Suppressor macrophage treated with lipopolysaccharide for 4 hours (primary cell): ENCODE measurements around the gene CPXM1.
"Not testable (repeated sequence)": the region's sequence is repeated elsewhere in the genome, so short reads cannot be mapped to it uniquely, and the experiment has no call there.

Source experiments
- DNase-seq: peaks from one replicate; pipeline ENCODE4 v3.0.0-alpha.2; 2020

CPXM1 gene

DNA sequence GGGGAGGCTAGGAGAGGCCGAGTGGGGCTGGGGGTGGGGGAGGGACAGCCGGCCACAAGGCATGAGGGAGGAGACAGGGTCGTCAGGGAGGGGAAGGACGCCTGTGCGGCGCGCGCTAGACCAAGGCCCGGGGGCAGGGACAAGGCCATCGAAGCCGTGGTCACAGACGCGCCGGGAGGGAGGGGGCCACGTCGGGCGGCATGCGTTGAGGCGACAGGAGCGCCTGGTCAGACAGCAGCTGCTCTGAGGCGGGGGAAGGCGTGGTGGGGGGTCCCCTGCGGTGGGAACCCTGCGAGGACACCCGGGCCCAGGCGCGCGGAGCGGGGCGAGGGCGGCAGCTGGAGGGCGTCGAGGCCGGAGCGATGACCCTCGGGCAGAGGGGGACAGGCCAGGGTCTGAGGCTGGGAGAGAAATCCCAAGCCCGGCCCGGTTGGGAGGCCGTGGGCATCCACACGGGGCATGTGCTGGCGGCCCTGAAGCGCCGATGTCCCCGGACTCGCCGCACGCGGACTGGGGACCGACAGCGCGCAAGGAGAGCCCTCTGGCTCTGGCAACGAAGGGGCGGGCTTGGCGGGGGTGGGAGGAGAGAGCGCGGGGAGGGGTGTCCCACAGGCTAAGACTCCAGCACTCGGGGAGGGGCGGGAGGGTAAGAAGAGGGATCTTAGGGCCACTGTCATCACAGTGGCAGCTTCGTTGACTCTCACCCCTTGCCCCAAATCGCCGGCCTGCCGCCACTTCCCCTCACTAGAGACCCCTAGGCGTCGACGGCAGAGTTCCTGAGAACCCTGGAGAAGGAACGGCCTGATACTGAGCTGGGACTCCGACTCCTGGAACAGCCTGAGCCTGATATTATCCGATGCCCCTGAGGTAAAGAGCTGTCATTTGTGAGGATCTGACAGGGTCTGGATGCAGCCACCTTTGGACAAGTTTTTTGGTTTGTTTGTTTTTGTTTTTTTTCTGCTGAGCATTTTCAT, 20.8 kb upstream of the CPXM1 start:
- DNase-seq = no peak

DNA sequence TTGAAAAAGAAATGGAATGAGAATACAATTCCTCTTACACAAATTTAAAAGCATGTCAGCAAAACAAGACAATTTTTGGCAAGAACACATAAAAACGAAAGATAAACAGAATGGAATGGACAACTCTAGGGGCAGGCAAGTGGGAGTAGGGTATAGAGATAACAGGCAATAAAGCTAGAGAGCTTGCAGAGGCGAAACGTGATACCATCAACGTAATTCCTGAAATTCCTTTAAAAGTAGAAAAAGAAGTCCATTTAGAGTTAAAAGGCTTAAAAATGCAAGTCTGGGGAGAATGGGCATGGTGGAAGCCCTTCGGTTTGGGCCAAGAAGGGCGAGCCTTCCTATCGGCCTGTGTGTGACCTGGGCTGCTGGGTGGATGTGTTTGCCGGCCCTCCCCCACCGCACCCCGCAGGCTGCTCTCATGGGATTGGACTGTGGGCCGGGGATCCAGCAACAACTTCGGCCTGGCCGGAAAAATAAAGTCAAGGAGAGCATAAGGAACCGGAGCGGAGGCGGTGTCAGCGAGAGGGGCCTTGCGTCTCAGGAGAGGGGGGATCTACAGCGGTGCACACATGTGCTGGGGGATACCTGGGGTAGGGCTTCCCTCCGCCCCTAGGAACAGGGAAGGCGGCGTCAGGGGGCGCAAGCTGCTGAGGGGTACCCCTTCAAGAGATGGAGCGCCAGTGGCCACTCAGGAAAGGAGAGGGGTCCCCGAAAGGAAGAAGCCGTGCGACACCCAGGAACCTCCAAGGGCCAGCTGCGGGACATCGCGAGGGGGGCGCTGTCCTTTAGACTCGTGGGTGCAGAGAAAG, 19.9 kb upstream of the CPXM1 start:
- no peak for DNase-seq

DNA sequence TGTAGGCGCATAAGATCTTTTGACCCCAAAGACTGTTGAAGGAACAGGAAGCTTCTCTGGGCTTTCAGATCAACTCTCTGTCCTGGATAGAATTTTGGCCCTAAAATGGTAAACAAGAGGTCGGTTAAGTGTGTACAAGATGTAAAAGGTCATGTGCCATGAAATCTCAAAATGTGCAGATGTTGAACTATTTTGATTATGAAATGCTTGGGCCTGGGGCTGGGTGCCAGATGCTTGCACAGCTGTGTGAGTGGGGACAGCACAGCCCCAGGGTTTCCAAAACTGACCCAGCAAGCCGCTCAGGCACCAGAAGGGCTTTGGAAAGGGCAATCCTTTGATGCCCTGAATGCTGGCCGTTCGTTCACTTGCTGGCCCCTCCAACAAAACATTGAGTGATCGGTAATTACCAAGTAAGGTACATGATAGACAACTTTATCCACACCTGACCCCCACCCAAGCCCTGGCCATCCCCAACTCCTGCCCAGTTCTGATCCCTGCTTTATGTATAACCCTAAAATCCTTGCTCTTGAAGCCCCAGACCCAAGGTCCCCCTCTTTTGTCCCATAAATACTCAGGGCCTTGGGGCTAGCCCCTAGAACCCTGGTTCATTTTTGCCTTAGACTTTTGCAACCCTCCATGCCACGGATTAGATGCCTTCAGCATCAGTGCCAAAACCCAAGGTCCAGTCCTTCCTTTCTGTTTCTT, 17.6 kb upstream of the CPXM1 start:
- DNase-seq = no peak

GRCh38 chr20:2817341-2817726, 16.9 kb upstream of the CPXM1 start:
- DNase-seq = no peak

DNA sequence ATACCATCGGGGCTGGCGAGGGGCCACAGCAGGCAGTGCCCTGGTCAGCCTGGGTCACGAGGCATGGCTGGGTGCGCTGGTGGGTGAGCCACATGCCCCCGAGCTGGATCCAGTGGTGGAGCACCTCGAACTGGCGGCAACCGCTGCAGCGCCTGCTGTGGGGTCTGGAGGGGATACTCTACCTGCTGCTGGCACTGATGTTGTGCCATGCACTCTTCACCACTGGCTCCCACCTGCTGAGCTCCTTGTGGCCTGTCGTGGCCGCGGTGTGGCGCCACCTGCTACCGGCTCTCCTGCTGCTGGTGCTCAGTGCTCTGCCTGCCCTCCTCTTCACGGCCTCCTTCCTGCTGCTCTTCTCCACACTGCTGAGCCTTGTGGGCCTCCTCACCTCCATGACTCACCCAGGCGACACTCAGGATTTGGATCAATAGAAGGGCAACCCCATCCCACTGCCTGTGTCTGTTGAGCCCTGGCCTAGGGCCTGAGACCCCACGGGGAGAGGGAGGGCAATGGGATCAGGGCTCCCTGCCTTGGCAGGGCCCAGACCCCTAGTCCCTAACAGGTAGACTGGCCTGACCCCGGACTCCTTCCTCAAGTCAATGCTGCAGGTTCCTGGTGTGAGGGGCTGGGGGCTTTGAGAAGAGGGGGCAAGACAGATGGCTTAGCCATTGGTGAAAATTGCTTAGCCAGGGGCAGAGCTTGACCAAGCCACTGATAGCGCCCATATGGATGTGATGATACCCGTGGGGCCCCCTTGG, 16.3 kb upstream of the CPXM1 start:
- DNase-seq = no peak

GRCh38 chr20:2816030-2816582, 15.7 kb upstream of the CPXM1 start, which contains the start of gene TMEM239:
Gene TMEM239 (plus strand): TSS chr20:2816364. CDS start chr20:2816555, 191 bp downstream.
- DNase-seq = no peak

DNA sequence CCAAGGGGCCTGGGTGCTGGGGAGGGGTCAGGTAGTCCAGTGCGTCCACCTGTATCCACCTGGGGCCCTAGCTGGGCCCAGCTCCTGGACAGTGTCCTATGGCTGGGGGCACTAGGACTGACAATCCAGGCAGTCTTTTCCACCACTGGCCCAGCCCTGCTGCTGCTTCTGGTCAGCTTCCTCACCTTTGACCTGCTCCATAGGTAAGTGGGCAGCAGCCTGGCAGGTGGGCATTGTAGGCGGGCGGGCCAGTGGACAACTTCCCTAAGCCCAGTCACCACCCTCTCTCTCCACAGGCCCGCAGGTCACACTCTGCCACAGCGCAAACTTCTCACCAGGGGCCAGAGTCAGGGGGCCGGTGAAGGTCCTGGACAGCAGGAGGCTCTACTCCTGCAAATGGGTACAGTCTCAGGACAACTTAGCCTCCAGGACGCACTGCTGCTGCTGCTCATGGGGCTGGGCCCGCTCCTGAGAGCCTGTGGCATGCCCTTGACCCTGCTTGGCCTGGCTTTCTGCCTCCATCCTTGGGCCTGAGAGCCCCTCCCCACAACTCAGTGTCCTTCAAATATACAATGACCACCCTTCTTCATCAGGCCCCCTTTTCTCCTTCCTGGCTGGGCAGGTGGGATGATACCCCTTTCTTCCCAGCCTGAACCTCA, 14.9 kb upstream of the CPXM1 start:
- no peak for DNase-seq

DNA sequence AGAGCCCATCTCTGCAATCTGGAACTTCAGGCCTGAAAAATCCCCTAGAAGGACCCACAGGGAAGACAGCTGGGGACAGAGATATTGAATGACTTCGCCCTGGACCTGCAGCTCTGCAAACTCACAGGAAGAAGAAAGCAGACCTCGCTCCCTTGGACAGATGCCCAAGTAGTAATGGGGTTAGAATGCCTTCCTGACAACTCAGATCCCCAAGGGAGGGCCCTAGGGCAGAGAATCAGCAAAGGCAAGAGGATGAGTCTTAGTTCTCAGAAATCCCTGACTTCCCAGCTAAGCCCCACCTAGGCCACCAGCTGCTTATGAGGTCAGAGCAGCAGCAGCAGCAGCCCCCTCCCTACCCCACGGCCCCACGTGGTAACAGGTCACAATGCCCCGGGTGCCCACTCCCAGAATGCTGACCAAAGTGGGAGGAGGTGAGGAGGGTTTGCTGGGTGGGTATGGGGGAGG, 14.2 kb upstream of the CPXM1 start, which contains the start of gene C20orf141:
TSS of gene C20orf141 (plus strand) at position 401 of the 465 bp plus-strand sequence. CDS start 198 bp downstream, outside the sequence.
- peak; percentile 27 for DNase-seq

- DNase-seq = no peak
Observed at GRCh38 chr20:2814076-2814475, 13.6 kb upstream of the CPXM1 start.

DNA sequence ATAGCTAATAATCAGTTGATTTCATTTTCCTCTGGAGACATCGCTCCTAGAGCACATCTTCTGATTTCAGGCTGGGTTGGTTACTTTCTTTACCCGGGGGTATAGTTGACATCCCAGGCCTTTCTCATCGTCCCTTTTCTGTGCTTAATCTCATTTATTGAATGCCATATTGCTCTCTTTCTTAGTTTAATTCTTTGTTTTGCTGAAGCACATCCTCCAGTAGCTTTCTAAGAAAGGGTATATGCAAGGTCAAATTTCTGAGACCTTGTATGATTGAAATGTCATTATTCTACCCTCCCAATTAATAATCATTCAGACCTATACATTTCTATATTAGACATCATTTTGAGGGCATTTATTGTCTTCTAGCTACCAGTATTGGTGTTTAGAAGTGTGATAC, 11.8 kb upstream of the CPXM1 start:
- DNase-seq = no peak

- no peak for DNase-seq
Observed at GRCh38 chr20:2809690-2810089, 9.3 kb upstream of the CPXM1 start.

DNA sequence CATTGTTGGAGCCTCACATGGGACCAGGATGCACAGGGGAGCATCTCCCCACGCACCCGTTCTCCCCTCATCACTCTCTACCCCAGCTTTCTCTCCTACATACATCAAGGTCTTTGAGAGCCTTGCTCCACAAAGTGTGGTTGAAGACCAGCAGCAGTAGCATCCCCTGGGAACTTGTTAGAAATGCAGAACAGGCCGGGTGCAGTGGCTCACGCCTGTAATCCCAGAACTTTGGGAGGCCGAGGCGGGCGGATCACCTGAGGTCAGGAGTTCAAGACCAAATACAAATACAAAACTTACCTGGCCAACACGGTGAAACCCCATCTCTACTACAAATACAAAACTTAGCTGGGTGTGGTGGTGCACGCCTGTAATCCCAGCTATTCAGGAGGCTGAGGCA, 7.5 kb upstream of the CPXM1 start:
- not testable (repeated sequence) for DNase-seq

GRCh38 chr20:2807019-2807418, 6.6 kb upstream of the CPXM1 start:
- no peak for DNase-seq

DNA sequence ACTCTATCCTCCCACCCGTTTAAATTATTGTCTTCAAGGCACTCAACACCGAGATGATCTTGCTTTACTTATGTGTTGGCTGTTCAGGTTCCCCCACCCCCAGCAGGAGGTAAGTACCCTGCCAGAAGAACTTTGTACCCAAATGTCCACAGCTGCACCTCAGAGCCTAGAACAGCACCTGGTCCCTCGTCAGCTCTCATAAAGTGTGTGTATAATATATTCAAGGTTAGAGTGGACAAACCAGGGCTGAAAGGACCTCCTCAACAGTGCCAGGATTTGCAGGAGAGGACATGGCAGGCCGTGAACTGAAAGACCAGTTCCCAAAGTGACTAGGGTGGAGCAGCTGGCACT, 5.9 kb upstream of the CPXM1 start:
- DNase-seq = no peak

DNA sequence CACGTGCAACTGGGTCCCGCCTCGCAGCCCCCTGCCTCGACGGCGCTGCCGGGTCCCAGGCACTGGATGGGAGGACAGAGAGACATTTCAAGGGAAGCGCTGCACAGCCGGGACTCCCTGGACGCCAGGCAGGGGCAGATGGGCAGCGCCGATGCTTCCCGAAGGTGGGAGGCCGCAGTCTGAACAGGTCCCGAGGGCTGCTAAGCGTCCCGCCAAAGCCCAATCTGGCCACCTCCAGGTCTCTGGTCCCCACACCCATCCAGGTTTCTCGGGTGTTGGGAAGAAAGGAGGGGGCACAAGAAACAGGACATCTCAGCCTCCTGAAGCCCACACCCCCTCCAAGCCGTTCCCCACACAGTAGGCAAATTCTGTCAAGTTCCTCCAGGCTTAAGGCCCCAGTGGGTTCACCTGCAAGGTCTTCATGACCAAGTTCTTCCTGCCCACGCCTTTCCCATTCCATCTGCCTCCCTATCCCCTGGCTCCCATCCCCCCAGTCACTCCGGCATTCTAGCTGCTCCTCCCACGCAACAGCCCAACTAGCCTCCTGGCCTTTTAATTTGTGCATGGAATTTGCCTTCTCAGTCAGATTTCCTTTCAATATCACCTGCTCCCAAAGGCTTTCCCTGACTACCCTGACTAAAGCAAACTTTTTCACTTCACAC, 5.4 kb upstream of the CPXM1 start:
- DNase-seq = no peak

GRCh38 chr20:2804852-2805688, 4.6 kb upstream of the CPXM1 start:
- peak; percentile 28 for DNase-seq

GRCh38 chr20:2804041-2804828, 3.8 kb upstream of the CPXM1 start:
- no peak for DNase-seq

GRCh38 chr20:2801286-2801728, 880 bp upstream of the CPXM1 start:
- DNase-seq = no peak
